ENCODE data around the gene P2RX2.

P2RX2 gene

GRCh38 chr12:132638541-132639408 lies 20.2 kb downstream of the P2RX2 start:
- DNase-seq (ENCODE audit: low spot score), result no peak

GRCh38 chr12:132639956-132640520 lies 21.5 kb downstream of the P2RX2 start:
- no peak for DNase-seq (ENCODE audit: low spot score)

- DNase-seq (ENCODE audit: low spot score), result no peak
These were observed 22.4 kb downstream of the P2RX2 start for GRCh38 chr12:132640936-132641335.

- DNase-seq (ENCODE audit: low spot score), result no peak
These were observed 23.5 kb downstream of the P2RX2 start for GRCh38 chr12:132641811-132642650.

GRCh38 chr12:132642846-132643835 lies 24.6 kb downstream of the P2RX2 start:
- no peak for DNase-seq (ENCODE audit: low spot score)

GRCh38 chr12:132646850-132647249 lies 28.3 kb downstream of the P2RX2 start:
- DNase-seq (ENCODE audit: low spot score), result no peak

GRCh38 chr12:132647858-132648257 lies 29.3 kb downstream of the P2RX2 start:
- DNase-seq (ENCODE audit: low spot score), result no peak

GRCh38 chr12:132648616-132649225 lies 30.1 kb downstream of the P2RX2 start:
- DNase-seq (ENCODE audit: low spot score), result no peak

GRCh38 chr12:132649226-132649945 lies 30.8 kb downstream of the P2RX2 start:
- DNase-seq (ENCODE audit: low spot score), result no peak

GRCh38 chr12:132651444-132652100 lies 33.0 kb downstream of the P2RX2 start:
- DNase-seq (ENCODE audit: low spot score), result no peak

GRCh38 chr12:132653567-132654290 lies 35.2 kb downstream of the P2RX2 start:
- DNase-seq (ENCODE audit: low spot score), result no peak

- DNase-seq (ENCODE audit: low spot score), result no peak
These were observed 38.6 kb downstream of the P2RX2 start for GRCh38 chr12:132657004-132657727.

- DNase-seq (ENCODE audit: low spot score), result no peak
These were observed 39.7 kb downstream of the P2RX2 start for GRCh38 chr12:132658149-132658894.

- DNase-seq (ENCODE audit: low spot score), result no peak
These were observed 40.6 kb downstream of the P2RX2 start for GRCh38 chr12:132659146-132659545.

- DNase-seq (ENCODE audit: low spot score), result no peak
These were observed 41.5 kb downstream of the P2RX2 start for GRCh38 chr12:132660052-132660451.

- no peak for DNase-seq (ENCODE audit: low spot score)
These were observed 42.4 kb downstream of the P2RX2 start for GRCh38 chr12:132660996-132661395.

- no peak for DNase-seq (ENCODE audit: low spot score)
These were observed 43.4 kb downstream of the P2RX2 start for GRCh38 chr12:132661972-132662371.

Measured in CD4-positive, alpha-beta T cell treated with Interleukin-2 at 100 ng/mL for 4 hours (primary cell).